Fibroblast of villous mesenchyme (primary cell): ENCODE data around the gene ABLIM2. TPM values are rescaled to one million over a fixed set of nuclear protein-coding genes. Genes with fewer than 3 reads are reported as not detected.
A peak's percentile ranks its signal among the peaks of the same experiment; 100 is the strongest.

Experiments used
- DNase-seq: peaks from one replicate; pipeline ENCODE4 v3.0.0-alpha.2; 2010; ENCODE audit warnings: low read depth
- H3K4me3 ChIP-seq: 2 replicates; pipeline ENCODE4 v1.5.1; 2011; ENCODE audit warnings: low read depth, mild to moderate bottlenecking, low read length
- CTCF ChIP-seq: IDR thresholded peaks from 2 replicates; pipeline ENCODE4 v1.5.1; 2012; ENCODE audit warnings: low read depth, mild to moderate bottlenecking, low read length; ENCODE audit not compliant: insufficient read depth
- total RNA-seq: library from RNA; depleted of rRNA; stranded (reverse); fragments of >200 nt; gene quantifications from 2 replicates; pipeline ENCODE4 v1.2.3, GENCODE V29; 2012

ABLIM2 gene
- total RNA-seq, 1 donor: under 0.01 TPM

GRCh38 chr4:8117278-8117682 lies 41.3 kb downstream of the ABLIM2 start:
- no peak for TF ChIP-seq CTCF
- H3K4me3 ChIP-seq: no peak overlapping the region
- peak; percentile 21 for DNase-seq

GRCh38 chr4:8115916-8116315 lies 42.7 kb downstream of the ABLIM2 start:
- H3K4me3 ChIP-seq: no peak overlapping the region
- no peak for TF ChIP-seq CTCF
- no peak for DNase-seq

GRCh38 chr4:8115203-8115520 lies 43.5 kb downstream of the ABLIM2 start:
- TF ChIP-seq CTCF: no peak
- no peak for DNase-seq
- H3K4me3 ChIP-seq: no peak overlapping the region

GRCh38 chr4:8114456-8115202 lies 44.0 kb downstream of the ABLIM2 start:
- no peak overlapping the region for H3K4me3 ChIP-seq
- no peak for DNase-seq
- no peak for TF ChIP-seq CTCF

- no peak for TF ChIP-seq CTCF
These were observed 44.8 kb downstream of the ABLIM2 start for GRCh38 chr4:8113611-8114377.

GRCh38 chr4:8112672-8113071 lies 45.9 kb downstream of the ABLIM2 start:
- TF ChIP-seq CTCF: no peak
- no peak for DNase-seq

More at GRCh38 chr4:8113611-8114377, 44.8 kb downstream of the ABLIM2 start:
- no peak for DNase-seq
- no peak overlapping the region for H3K4me3 ChIP-seq

More at GRCh38 chr4:8112672-8113071, 45.9 kb downstream of the ABLIM2 start:
- H3K4me3 ChIP-seq: no peak overlapping the region
